CD4-positive, alpha-beta T cell (primary cell): ENCODE measurements around the gene SHISA7. TPM values are rescaled to one million over a fixed set of nuclear protein-coding genes. Genes with fewer than 3 reads are reported as not detected.

Experiments used
- ATAC-seq: fragments of 200-7000 bp; cut with Tn5 transposase; one replicate; pipeline ENCODE4 v1.10.0; 2022; ENCODE audit warnings: mild to moderate bottlenecking; ENCODE audit not compliant: poor library complexity
- CTCF ChIA-PET: fragments of 350-600 bp; sonication (Branson Sonifier 250); formaldehyde crosslinking; loops from one replicate; lab custom pipeline; 2021; ENCODE audit warnings: antibody characterized with exemption, inconsistent platforms; lab: Charles Lee
- POLR2A ChIA-PET: fragments of 350-600 bp; sonication (Branson Sonifier 250); formaldehyde crosslinking; loops from one replicate; lab custom pipeline; 2021; ENCODE audit warnings: antibody characterized with exemption, inconsistent platforms; lab: Charles Lee
- DNase-seq, 14 experiments: peaks; one replicate each; pipeline ENCODE4 v3.0.0-alpha.2; 2013 to 2020; ENCODE audit warnings: mixed read lengths in 2 of 14
- H3K27ac ChIP-seq, 2 donors: one replicate each; pipeline versions ENCODE4 v1.5.1 to v1.7.0; 2013; ENCODE audit warnings: low read length in 2 of 2, low read depth in 1 of 2, mild to moderate bottlenecking in 1 of 2
- H3K27me3 ChIP-seq, 2 experiments: 1 replicate in 1 of 2; 2 replicates in 1 of 2; pipeline versions ENCODE4 v1.6.1 to v1.7.0; 2013; ENCODE audit warnings: low read length in 2 of 2, control low read depth in 1 of 2, mild to moderate bottlenecking in 1 of 2, moderate library complexity in 1 of 2; ENCODE audit not compliant: insufficient read depth in 2 of 2, control insufficient read depth in 1 of 2
- H3K36me3 ChIP-seq: one replicate; pipeline ENCODE4 v1.6.1; 2013; ENCODE audit warnings: low read length, control low read depth; ENCODE audit not compliant: insufficient read depth
- H3K4me1 ChIP-seq: one replicate; pipeline ENCODE4 v1.6.1; 2013; ENCODE audit warnings: low read length, control low read depth; ENCODE audit not compliant: insufficient read depth
- H3K4me3 ChIP-seq: one replicate; pipeline ENCODE4 v1.5.1; 2013; ENCODE audit warnings: mild to moderate bottlenecking, low read length, moderate library complexity
- H3K9me3 ChIP-seq, 2 experiments: 1 replicate in 1 of 2; 2 replicates in 1 of 2; pipeline versions ENCODE4 v1.6.1 to v1.7.0; 2013; ENCODE audit warnings: low read length in 2 of 2, mild to moderate bottlenecking in 2 of 2, control low read depth in 1 of 2, moderate library complexity in 1 of 2; ENCODE audit not compliant: control insufficient read depth in 1 of 2, insufficient read depth in 1 of 2
- H3K27ac Mint-ChIP-seq: one replicate; pipeline ENCODE4 v1.8.0; 2020; ENCODE audit warnings: mixed read lengths
- H3K27me3 Mint-ChIP-seq: one replicate; pipeline ENCODE4 v1.8.0; 2021; ENCODE audit warnings: mixed read lengths
- H3K36me3 Mint-ChIP-seq: one replicate; pipeline ENCODE4 v1.8.0; 2021; ENCODE audit warnings: low read depth, mixed read lengths
- H3K4me1 Mint-ChIP-seq: one replicate; pipeline ENCODE4 v1.8.0; 2021; ENCODE audit warnings: low read depth, mixed read lengths
- H3K4me3 Mint-ChIP-seq: one replicate; pipeline ENCODE4 v1.8.0; 2020; ENCODE audit warnings: mild to moderate bottlenecking, mixed read lengths
- H3K9me3 Mint-ChIP-seq: one replicate; pipeline ENCODE4 v1.8.0; 2020; ENCODE audit warnings: mixed read lengths
- intact Hi-C, 2 experiments: fragments of 100-400 bp; cut with DNase I in 1 of 2; cut with micrococcal nuclease in 1 of 2; formaldehyde crosslinking; loops; one replicate each; pipeline versions ENCODE4 v1.15.1 to v1.9.0; 2023 to 2025; cut with DNase I, micrococcal nuclease
- total RNA-seq, 174 experiments: library from RNA in 2 of 174; stranded (reverse) in 2 of 174; gene quantifications; one replicate each; pipeline ENCODE4 v1.2.3 and lab custom pipeline; 2021 to 2026
- TF ChIP-seq, protein P1 (sequence below): fragments of 200-600 bp; IDR thresholded peaks from one replicate; pipeline ENCODE4 v1.8.0; 2022; ENCODE audit warnings: antibody characterized with exemption, mild to moderate bottlenecking

The SHISA7 gene
- total RNA-seq, 2 experiments from 2014 or later = not detected

DNA sequence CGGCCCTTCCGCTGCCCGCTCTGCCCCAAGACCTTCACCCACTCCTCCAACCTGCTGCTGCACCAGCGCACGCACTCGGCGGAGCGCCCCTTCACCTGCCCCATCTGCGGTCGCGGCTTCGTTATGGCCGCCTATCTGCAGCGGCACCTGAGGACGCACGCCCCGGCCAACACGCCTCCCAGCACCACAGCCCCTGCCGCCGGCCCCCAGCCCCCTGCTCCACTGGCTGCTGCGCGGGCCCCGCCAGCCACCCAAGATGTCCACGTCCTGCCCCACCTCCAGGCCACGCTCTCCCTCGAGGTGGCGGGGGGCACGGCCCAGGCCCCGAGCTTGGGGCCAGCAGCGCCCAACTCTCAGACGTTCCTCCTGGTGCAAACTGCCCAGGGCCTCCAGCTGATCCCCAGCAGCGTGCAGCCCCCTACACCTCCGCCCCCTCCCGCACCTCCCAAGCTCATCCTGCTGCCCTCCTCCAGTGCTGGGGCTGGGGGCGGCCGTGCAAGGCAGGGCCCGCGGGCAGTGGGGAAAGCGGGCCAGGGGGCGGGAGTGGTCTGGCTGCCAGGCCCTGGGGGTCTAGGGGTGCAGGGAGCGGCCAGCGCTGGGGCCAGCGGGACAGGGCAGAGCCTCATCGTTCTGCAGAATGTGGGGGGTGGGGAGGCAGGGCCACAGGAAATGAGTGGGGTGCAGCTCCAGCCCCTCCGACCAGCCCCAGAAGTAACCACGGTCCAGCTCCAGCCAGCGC is 40.0 kb upstream of the SHISA7 start:
- Mint-ChIP-seq H3K36me3 (peaks cover 6% of the 10 kb centered on the region), H3K4me1 (peaks cover 28% of the 10 kb centered on the region), H3K9me3 (no peaks in the 10 kb centered on the region), H3K27ac (no peak overlapping the region), H3K27me3 (no peaks in the 10 kb centered on the region), H3K4me3 (no peak overlapping the region)
- ATAC-seq (no peak), DNase-seq (no peak)
- Histone ChIP-seq H3K27ac (no peak overlapping the region), H3K27me3 (no peaks in the 10 kb centered on the region), H3K4me3 (no peak overlapping the region), H3K36me3 (peaks cover 8% of the 10 kb centered on the region), H3K9me3 (no peaks in the 10 kb centered on the region), H3K4me1 (peaks cover 31% of the 10 kb centered on the region)
- ChIA-PET POLR2A (no interaction called here), CTCF (interaction anchor here (1.8 kb wide), 1 partner anchor 21 kb away, joined by 6 read pairs; no protein-coding TSS in a partner anchor)
- intact Hi-C loops = no loop called here
- TF ChIP-seq, protein P1, sequence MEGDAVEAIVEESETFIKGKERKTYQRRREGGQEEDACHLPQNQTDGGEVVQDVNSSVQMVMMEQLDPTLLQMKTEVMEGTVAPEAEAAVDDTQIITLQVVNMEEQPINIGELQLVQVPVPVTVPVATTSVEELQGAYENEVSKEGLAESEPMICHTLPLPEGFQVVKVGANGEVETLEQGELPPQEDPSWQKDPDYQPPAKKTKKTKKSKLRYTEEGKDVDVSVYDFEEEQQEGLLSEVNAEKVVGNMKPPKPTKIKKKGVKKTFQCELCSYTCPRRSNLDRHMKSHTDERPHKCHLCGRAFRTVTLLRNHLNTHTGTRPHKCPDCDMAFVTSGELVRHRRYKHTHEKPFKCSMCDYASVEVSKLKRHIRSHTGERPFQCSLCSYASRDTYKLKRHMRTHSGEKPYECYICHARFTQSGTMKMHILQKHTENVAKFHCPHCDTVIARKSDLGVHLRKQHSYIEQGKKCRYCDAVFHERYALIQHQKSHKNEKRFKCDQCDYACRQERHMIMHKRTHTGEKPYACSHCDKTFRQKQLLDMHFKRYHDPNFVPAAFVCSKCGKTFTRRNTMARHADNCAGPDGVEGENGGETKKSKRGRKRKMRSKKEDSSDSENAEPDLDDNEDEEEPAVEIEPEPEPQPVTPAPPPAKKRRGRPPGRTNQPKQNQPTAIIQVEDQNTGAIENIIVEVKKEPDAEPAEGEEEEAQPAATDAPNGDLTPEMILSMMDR = no peak

DNA sequence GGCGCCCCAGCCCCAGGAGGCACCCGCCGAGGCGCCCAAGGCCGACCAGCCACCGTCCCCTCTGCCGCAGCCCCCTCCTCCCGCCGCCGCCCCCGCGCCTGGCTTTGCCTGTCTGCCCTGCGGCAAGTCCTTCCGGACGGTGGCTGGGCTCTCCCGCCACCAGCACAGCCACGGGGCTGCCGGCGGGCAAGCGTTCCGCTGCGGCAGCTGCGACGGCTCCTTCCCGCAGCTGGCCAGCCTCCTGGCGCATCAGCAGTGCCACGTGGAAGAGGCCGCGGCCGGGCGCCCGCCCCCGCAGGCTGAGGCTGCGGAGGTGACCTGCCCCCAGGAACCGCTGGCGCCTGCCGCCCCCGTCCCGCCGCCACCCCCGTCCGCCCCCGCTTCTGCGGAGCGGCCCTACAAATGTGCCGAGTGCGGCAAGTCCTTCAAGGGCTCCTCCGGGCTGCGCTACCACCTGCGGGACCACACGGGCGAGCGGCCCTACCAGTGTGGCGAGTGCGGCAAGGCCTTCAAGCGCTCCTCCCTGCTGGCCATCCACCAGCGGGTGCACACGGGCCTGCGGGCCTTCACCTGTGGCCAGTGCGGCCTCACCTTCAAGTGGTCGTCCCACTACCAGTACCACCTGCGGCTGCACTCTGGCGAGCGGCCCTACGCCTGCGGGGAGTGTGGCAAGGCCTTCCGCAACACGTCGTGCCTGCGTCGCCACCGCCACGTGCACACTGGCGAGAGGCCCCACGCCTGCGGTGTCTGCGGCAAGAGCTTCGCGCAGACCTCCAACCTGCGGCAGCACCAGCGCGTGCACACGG is 39.3 kb upstream of the SHISA7 start:
- no peaks in the 10 kb centered on the region for H3K27me3 ChIP-seq
- no peaks in the 10 kb centered on the region for H3K9me3 ChIP-seq
- DNase-seq (no peak), ATAC-seq (no peak)
- Mint-ChIP-seq H3K9me3 (no peaks in the 10 kb centered on the region), H3K27ac (no peak overlapping the region), H3K27me3 (no peaks in the 10 kb centered on the region), H3K4me3 (no peak overlapping the region), H3K36me3 (peaks cover 6% of the 10 kb centered on the region), H3K4me1 (peaks cover 34% of the 10 kb centered on the region)
- peaks cover 8% of the 10 kb centered on the region for H3K36me3 ChIP-seq
- POLR2A ChIA-PET = no interaction called here
- peaks cover 39% of the 10 kb centered on the region for H3K4me1 ChIP-seq
- TF ChIP-seq, protein P1 = no peak
- no peak overlapping the region for H3K27ac ChIP-seq
- H3K4me3 ChIP-seq = no peak overlapping the region
- intact Hi-C loops = no loop called here
- CTCF ChIA-PET = no interaction called here

DNA sequence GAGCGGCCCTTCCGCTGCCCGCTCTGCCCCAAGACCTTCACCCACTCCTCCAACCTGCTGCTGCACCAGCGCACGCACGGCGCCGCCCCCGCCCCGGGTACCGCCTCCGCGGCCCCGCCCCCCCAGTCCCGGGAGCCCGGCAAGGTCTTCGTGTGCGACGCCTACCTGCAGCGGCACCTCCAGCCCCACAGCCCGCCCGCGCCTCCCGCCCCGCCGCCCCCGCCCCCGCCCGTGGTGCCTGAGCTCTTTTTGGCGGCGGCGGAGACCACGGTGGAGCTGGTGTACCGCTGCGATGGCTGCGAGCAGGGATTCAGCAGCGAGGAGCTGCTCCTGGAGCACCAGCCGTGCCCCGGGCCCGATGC is 38.7 kb upstream of the SHISA7 start:
- Histone ChIP-seq H3K4me1 (peaks cover 45% of the 10 kb centered on the region), H3K27ac (no peak overlapping the region), H3K27me3 (no peaks in the 10 kb centered on the region), H3K4me3 (no peak overlapping the region), H3K36me3 (peaks cover 8% of the 10 kb centered on the region), H3K9me3 (no peaks in the 10 kb centered on the region)
- intact Hi-C loops = no loop called here
- CTCF ChIA-PET = no interaction called here
- DNase-seq (no peak), ATAC-seq (no peak)
- H3K36me3 Mint-ChIP-seq = peaks cover 6% of the 10 kb centered on the region
- H3K27ac Mint-ChIP-seq = no peak overlapping the region
- POLR2A ChIA-PET = no interaction called here
- H3K4me3 Mint-ChIP-seq = no peak overlapping the region
- no peaks in the 10 kb centered on the region for H3K27me3 Mint-ChIP-seq
- H3K9me3 Mint-ChIP-seq = no peaks in the 10 kb centered on the region
- TF ChIP-seq, protein P1 = no peak
- peaks cover 40% of the 10 kb centered on the region for H3K4me1 Mint-ChIP-seq
